ENCODE data around the gene ASGR1.
A peak's percentile ranks its signal among the peaks of the same experiment; 100 is the strongest.

The ASGR1 gene

DNA sequence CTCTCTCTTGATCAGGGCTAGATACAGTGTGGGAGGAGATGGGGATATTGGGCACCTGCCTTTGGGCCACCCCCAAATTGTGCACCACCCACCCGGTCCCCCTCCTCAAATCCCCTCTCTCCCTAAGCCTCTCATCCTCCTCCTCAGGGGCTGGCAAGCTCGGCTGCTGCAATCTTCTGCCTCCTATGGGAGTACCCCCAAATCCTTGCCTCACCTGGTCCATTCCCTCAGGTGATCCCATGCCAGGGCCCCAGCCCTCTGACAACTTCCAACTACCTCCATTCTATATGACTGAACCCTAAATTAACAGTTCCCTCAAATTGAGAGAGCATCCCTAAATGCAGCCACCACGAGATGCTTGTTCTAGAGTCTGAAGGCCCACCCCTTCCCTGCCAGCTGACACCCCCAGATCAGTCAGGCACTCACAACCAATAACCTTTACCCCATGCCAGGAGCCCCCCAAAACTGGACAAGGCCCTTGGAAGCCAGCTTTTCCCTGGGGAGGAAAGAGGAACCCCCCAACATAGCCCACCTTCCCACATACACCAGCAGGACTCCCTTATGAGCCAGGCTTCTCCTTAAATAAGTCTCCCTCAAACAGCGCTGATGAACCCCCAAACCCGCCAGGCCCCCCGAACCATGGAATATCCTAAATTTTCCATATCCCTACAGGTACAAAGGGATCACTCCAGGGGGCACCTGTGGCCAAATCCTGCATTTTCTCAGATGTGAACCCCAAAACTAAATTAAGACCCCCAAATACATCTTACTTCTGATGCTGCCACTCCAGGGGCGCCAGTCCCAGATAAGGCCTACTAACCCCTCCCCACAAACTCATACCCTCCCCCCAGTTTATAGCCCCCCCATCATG is 37.3 kb upstream of the ASGR1 start:
- peak overlapping the region; percentile 80 for H3K4me3 ChIP-seq (ENCODE audit: control insufficient read depth, low read depth, low read length)
- no peak for DNase-seq (ENCODE audit: low read depth)
- TF ChIP-seq, protein P1, sequence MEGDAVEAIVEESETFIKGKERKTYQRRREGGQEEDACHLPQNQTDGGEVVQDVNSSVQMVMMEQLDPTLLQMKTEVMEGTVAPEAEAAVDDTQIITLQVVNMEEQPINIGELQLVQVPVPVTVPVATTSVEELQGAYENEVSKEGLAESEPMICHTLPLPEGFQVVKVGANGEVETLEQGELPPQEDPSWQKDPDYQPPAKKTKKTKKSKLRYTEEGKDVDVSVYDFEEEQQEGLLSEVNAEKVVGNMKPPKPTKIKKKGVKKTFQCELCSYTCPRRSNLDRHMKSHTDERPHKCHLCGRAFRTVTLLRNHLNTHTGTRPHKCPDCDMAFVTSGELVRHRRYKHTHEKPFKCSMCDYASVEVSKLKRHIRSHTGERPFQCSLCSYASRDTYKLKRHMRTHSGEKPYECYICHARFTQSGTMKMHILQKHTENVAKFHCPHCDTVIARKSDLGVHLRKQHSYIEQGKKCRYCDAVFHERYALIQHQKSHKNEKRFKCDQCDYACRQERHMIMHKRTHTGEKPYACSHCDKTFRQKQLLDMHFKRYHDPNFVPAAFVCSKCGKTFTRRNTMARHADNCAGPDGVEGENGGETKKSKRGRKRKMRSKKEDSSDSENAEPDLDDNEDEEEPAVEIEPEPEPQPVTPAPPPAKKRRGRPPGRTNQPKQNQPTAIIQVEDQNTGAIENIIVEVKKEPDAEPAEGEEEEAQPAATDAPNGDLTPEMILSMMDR (IDR thresholded peaks at IDR 0.05; ENCODE audit: control insufficient read depth, insufficient read depth, low read depth, low read length, missing control alignments) = no peak

DNA sequence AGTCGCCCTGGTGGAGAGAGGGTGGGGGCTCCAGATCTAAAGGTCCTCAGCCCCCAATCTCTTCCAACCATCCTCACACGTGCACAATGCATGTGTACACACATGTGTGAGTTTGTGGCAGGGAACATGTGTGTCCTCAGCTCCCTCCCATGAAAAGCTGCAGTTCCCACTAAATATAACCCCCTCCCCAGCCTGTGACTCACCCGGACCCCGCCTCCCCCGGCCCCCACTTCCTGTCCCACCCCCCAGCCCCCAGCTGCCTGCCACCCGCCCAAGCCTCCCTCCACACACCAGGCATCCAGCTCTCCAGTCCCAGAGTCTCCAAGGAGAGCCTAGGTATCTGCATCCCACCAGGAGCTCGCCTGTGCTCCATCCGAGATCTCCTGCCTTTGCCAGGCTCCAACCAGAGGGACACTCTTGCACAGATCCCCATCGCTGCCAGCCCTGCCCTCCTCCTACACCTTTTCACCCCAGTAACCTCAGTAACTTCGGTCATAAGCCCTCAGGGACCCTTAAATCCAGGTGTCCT is 36.5 kb upstream of the ASGR1 start:
- DNase-seq (ENCODE audit: low read depth) = no peak
- TF ChIP-seq, protein P1 (IDR thresholded peaks at IDR 0.05; ENCODE audit: control insufficient read depth, insufficient read depth, low read depth, low read length, missing control alignments) = no peak
- H3K4me3 ChIP-seq (ENCODE audit: control insufficient read depth, low read depth, low read length) = peak overlapping the region; percentile 80

DNA sequence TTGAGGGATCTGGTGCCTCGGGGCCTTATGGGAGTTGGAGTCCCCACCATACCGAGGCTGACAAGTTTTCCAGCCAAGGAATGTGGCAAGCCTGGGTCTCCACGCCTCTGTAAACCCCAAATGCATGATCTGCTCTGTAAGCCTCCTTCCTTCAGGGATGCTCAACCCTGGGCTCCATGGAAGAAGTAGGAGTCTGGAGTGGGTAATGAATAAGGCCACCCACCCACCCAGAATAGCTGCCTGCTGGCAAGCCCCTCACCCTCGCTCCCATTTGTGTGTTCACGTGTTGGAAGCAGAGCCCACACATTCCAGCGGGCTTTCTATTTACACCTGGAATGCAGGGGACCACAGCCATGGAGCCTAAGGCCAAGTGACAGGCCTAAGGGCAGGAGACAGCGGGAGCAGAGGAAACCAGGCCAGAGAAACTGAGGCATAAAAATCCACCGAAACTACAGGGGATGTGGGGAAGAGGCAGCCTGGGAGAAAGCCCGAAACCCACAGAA is 36.0 kb upstream of the ASGR1 start:
- TF ChIP-seq, protein P1 (IDR thresholded peaks at IDR 0.05; ENCODE audit: control insufficient read depth, insufficient read depth, low read depth, low read length, missing control alignments) = no peak
- DNase-seq (ENCODE audit: low read depth) = no peak
- H3K4me3 ChIP-seq (ENCODE audit: control insufficient read depth, low read depth, low read length) = peak overlapping the region; percentile 65

DNA sequence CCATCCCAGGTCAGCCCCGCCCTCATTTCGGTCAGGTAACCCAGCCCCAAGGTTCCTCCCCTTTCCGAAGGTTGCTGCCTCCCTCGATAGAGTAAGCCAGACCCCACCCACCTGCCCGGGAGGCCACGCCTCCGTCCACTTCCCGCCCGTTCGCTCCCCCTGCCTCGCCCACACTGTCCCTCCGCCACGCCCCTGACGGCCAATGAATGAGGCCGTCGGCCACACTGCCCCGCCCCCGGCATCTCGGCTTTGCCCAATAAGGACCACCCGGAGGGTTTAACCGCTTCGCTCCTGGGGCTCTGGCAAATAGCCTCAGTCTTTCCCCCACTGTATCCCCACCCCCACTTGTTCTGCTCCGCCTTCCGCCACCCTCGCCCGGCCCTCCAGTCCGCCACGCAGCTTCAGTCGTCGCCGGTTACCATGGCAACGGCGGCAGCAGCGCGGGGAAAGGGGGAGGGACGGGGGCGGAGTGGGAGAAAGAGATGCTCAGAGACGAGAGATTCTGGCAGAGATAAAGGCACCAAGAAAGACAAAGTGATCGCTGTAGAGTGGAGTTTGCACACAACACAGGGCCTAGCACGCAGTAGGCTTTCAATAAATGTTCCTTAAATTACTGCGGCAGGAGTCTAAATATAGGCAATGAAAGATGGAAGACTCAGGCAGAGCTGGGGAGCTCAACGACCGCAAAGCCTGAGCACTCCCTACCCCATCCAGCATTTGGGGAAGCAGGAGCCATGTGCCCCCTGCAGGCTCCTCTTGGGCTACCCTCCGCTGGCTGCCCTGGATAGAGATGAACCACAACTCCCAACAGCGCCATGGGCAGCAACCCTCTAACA is 35.3 kb upstream of the ASGR1 start:
- peak; percentile 84 for DNase-seq (ENCODE audit: low read depth)
- TF ChIP-seq, protein P1 (IDR thresholded peaks at IDR 0.05; ENCODE audit: control insufficient read depth, insufficient read depth, low read depth, low read length, missing control alignments) = peak; percentile 70

DNA sequence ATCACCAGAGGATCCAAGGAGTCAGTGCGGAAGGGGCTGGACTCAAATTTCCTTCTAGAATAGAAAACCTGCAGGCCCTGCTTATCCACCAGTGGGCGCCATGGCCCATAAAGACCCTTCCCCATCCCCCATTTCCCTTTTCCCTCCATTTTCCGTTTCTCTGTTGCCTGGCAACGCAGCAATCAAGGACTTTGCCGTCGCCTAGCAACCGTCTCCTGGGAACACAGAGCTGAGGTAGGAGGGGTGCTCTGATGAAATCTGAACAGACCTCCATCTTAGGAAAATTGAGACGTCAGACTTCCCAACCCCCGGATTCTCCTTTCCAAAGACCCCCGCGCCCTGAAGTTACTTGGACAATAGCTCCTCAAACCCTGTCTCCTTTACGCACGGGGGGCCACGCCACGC is 34.7 kb upstream of the ASGR1 start:
- H3K4me3 ChIP-seq (ENCODE audit: control insufficient read depth, low read depth, low read length) = peak overlapping the region; percentile 65
- DNase-seq (ENCODE audit: low read depth) = no peak
- TF ChIP-seq, protein P1 (IDR thresholded peaks at IDR 0.05; ENCODE audit: control insufficient read depth, insufficient read depth, low read depth, low read length, missing control alignments) = peak; percentile 36

More for the DNA sequence above, 35.3 kb upstream of the ASGR1 start:
- peak overlapping the region; percentile 65 for H3K4me3 ChIP-seq (ENCODE audit: control insufficient read depth, low read depth, low read length)

All from AG09309 (cell line).